ENCODE data around the gene DXO.
"Not testable (repeated sequence)": the region's sequence is repeated elsewhere in the genome, so short reads cannot be mapped to it uniquely, and the experiment has no call there.

The DXO gene

DNA sequence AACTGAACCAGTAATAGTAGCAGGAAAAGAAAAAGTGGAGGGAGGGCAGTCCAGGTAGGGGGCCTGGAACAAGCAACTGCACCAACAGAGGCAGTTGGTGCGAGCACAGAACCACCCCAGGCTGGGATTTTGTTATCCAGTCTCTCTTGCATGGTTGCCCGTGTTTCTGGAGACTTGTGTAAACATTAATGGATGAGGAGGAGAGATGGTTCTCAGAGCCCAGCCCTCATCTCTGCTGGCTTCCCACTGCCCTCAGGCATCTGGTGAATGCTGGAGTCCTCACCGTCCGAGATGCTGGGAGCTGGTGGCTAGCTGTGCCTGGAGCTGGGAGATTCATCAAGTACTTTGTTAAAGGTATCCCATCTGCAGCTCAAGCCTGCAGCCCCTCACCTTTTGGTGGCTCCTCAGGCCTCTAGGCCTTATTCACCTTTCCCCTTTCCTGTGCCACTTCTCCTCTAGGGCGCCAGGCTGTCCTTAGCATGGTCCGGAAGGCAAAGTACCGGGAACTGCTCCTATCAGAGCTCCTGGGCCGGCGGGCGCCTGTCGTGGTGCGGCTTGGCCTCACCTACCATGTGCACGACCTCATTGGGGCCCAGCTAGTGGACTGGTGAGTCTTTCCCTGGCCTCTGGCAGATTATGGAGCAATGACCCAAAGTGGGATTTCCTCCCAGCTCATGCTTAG, 8.4 kb upstream of the DXO start:
- H3K27ac ChIP-seq (ENCODE audit: insufficient read depth, low read length, poor library complexity, severe bottlenecking): not testable (repeated sequence)

GRCh38 chr6:31979238-31979898, 7.4 kb upstream of the DXO start:
- no peak for DNase-seq
- Histone ChIP-seq H3K27ac (ENCODE audit: insufficient read depth, low read length, poor library complexity, severe bottlenecking) (no peak overlapping the region), H3K9me3 (ENCODE audit: control insufficient read depth, low read length) (no peaks in the 10 kb centered on the region), H3K4me3 (ENCODE audit: insufficient read depth, low read depth, low read length, poor library complexity, severe bottlenecking) (no peak overlapping the region), H3K36me3 (ENCODE audit: control insufficient read depth, insufficient read depth, low read length) (peaks cover 7% of the 10 kb centered on the region), H3K4me1 (ENCODE audit: control insufficient read depth, insufficient read depth, low read length, poor library complexity, severe bottlenecking) (peaks cover 5% of the 10 kb centered on the region), H3K27me3 (replicated peaks; ENCODE audit: control insufficient read depth, insufficient read depth, low read length, poor library complexity, severe bottlenecking) (no peaks in the 10 kb centered on the region)

More for the DNA sequence above, 8.4 kb upstream of the DXO start:
- not testable (repeated sequence) for H3K4me3 ChIP-seq (ENCODE audit: insufficient read depth, low read depth, low read length, poor library complexity, severe bottlenecking); H3K4me1 ChIP-seq (ENCODE audit: control insufficient read depth, insufficient read depth, low read length, poor library complexity, severe bottlenecking); H3K36me3 ChIP-seq (ENCODE audit: control insufficient read depth, insufficient read depth, low read length); DNase-seq; H3K27me3 ChIP-seq (replicated peaks; ENCODE audit: control insufficient read depth, insufficient read depth, low read length, poor library complexity, severe bottlenecking); H3K9me3 ChIP-seq (ENCODE audit: control insufficient read depth, low read length)

DNA sequence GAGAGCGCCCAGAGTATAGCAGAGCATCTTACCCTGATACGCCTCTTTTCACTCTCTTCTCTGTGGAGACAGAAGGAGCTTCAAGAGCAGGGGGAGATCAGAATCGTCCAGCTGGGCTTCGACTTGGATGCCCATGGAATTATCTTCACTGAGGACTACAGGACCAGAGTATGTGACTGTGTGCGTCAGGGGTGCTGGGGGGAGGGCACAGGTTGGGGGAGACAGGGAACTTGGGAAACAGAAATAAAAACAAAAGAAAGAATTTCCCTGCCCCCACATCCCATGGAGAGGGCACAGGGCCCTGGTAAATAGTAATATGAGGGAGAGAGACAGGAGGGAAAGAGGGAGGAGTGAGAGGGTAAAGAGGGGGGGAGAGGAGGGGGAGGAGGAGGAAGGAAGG, 6.9 kb upstream of the DXO start:
- H3K9me3 ChIP-seq (ENCODE audit: control insufficient read depth, low read length): no peaks in the 10 kb centered on the region
- no peaks in the 10 kb centered on the region for H3K27me3 ChIP-seq (replicated peaks; ENCODE audit: control insufficient read depth, insufficient read depth, low read length, poor library complexity, severe bottlenecking)
- no peak for DNase-seq
- no peak overlapping the region for H3K27ac ChIP-seq (ENCODE audit: insufficient read depth, low read length, poor library complexity, severe bottlenecking)
- H3K36me3 ChIP-seq (ENCODE audit: control insufficient read depth, insufficient read depth, low read length): peaks cover 7% of the 10 kb centered on the region
- no peak overlapping the region for H3K4me3 ChIP-seq (ENCODE audit: insufficient read depth, low read depth, low read length, poor library complexity, severe bottlenecking)
- peaks cover 5% of the 10 kb centered on the region for H3K4me1 ChIP-seq (ENCODE audit: control insufficient read depth, insufficient read depth, low read length, poor library complexity, severe bottlenecking)

- no peaks in the 10 kb centered on the region for H3K27me3 ChIP-seq (replicated peaks; ENCODE audit: control insufficient read depth, insufficient read depth, low read length, poor library complexity, severe bottlenecking)
- no peak for DNase-seq
- H3K9me3 ChIP-seq (ENCODE audit: control insufficient read depth, low read length): no peaks in the 10 kb centered on the region
- H3K4me3 ChIP-seq (ENCODE audit: insufficient read depth, low read depth, low read length, poor library complexity, severe bottlenecking): no peak overlapping the region
- H3K27ac ChIP-seq (ENCODE audit: insufficient read depth, low read length, poor library complexity, severe bottlenecking): no peak overlapping the region
- peaks cover 7% of the 10 kb centered on the region for H3K4me1 ChIP-seq (ENCODE audit: control insufficient read depth, insufficient read depth, low read length, poor library complexity, severe bottlenecking)
- H3K36me3 ChIP-seq (ENCODE audit: control insufficient read depth, insufficient read depth, low read length): peaks cover 7% of the 10 kb centered on the region
These were observed 6.0 kb upstream of the DXO start for GRCh38 chr6:31977816-31978431.

GRCh38 chr6:31976065-31976464, 4.1 kb upstream of the DXO start:
- not testable (repeated sequence) for DNase-seq; H3K27ac ChIP-seq (ENCODE audit: insufficient read depth, low read length, poor library complexity, severe bottlenecking); H3K27me3 ChIP-seq (replicated peaks; ENCODE audit: control insufficient read depth, insufficient read depth, low read length, poor library complexity, severe bottlenecking)

GRCh38 chr6:31972709-31973350, 892 bp upstream of the DXO start:
- Histone ChIP-seq H3K4me3 (ENCODE audit: insufficient read depth, low read depth, low read length, poor library complexity, severe bottlenecking) (peak overlapping the region; percentile 58), H3K36me3 (ENCODE audit: control insufficient read depth, insufficient read depth, low read length) (peaks cover 26% of the 10 kb centered on the region), H3K4me1 (ENCODE audit: control insufficient read depth, insufficient read depth, low read length, poor library complexity, severe bottlenecking) (peaks cover 21% of the 10 kb centered on the region), H3K27ac (ENCODE audit: insufficient read depth, low read length, poor library complexity, severe bottlenecking) (peak overlapping the region; percentile 98), H3K27me3 (replicated peaks; ENCODE audit: control insufficient read depth, insufficient read depth, low read length, poor library complexity, severe bottlenecking) (no peaks in the 10 kb centered on the region), H3K9me3 (ENCODE audit: control insufficient read depth, low read length) (no peaks in the 10 kb centered on the region)
- no peak for DNase-seq

More at GRCh38 chr6:31976065-31976464, 4.1 kb upstream of the DXO start:
- H3K36me3 ChIP-seq (ENCODE audit: control insufficient read depth, insufficient read depth, low read length); H3K9me3 ChIP-seq (ENCODE audit: control insufficient read depth, low read length); H3K4me3 ChIP-seq (ENCODE audit: insufficient read depth, low read depth, low read length, poor library complexity, severe bottlenecking): not testable (repeated sequence)
- peaks cover 17% of the 10 kb centered on the region for H3K4me1 ChIP-seq (ENCODE audit: control insufficient read depth, insufficient read depth, low read length, poor library complexity, severe bottlenecking)

GRCh38 chr6:31971279-31971992, 502 bp downstream of the DXO start:
- Histone ChIP-seq H3K4me3 (ENCODE audit: insufficient read depth, low read depth, low read length, poor library complexity, severe bottlenecking) (peak overlapping the region; percentile 58), H3K4me1 (ENCODE audit: control insufficient read depth, insufficient read depth, low read length, poor library complexity, severe bottlenecking) (peaks cover 21% of the 10 kb centered on the region), H3K27ac (ENCODE audit: insufficient read depth, low read length, poor library complexity, severe bottlenecking) (peak overlapping the region; percentile 98), H3K27me3 (replicated peaks; ENCODE audit: control insufficient read depth, insufficient read depth, low read length, poor library complexity, severe bottlenecking) (no peaks in the 10 kb centered on the region), H3K36me3 (ENCODE audit: control insufficient read depth, insufficient read depth, low read length) (peaks cover 40% of the 10 kb centered on the region), H3K9me3 (ENCODE audit: control insufficient read depth, low read length) (no peaks in the 10 kb centered on the region)
- DNase-seq: no peak

GRCh38 chr6:31970604-31971271, 1.2 kb downstream of the DXO start:
- no peak for DNase-seq
- peaks cover 21% of the 10 kb centered on the region for H3K4me1 ChIP-seq (ENCODE audit: control insufficient read depth, insufficient read depth, low read length, poor library complexity, severe bottlenecking)
- H3K9me3 ChIP-seq (ENCODE audit: control insufficient read depth, low read length): no peaks in the 10 kb centered on the region
- H3K27me3 ChIP-seq (replicated peaks; ENCODE audit: control insufficient read depth, insufficient read depth, low read length, poor library complexity, severe bottlenecking): no peaks in the 10 kb centered on the region
- H3K36me3 ChIP-seq (ENCODE audit: control insufficient read depth, insufficient read depth, low read length): peaks cover 47% of the 10 kb centered on the region
- peak overlapping the region; percentile 58 for H3K4me3 ChIP-seq (ENCODE audit: insufficient read depth, low read depth, low read length, poor library complexity, severe bottlenecking)
- H3K27ac ChIP-seq (ENCODE audit: insufficient read depth, low read length, poor library complexity, severe bottlenecking): peak overlapping the region; percentile 98
